ENCODE data around the gene ZDHHC8. TPM values are rescaled to one million over a fixed set of nuclear protein-coding genes. Genes with fewer than 3 reads are reported as not detected.

Gene ZDHHC8
- total and polyA plus RNA-seq, 9 donors, result 5.1 to 77.4 (median 58.9) TPM

DNA sequence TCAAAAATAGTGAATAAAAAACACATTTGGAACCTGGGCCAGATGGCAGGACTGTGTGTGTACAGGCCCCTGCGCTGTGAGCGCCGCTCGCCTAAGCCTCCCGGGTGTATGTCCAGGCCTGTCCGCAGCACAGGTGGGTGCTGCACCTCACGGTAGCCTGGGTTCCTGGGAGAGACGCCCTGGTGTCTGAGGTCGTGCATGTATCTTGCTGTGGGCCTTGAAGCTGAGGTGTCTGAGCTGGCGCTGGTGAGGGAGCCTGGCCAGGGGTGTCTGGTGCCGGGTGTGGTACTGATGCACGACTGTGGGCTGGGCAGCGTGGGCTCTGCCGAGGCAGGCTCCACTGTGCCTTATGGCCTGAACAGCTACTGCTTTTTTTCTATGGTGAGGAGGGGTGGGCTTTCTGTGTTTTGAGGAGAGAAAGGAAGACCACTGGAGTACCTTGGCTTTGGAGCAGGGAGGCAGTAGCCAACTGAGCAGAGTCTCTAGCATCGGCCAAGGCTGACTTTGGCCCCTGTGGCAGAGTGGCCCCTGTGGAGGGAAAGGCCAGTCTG is 4.2 kb upstream of the ZDHHC8 start:
- TF ChIP-seq, protein P1, sequence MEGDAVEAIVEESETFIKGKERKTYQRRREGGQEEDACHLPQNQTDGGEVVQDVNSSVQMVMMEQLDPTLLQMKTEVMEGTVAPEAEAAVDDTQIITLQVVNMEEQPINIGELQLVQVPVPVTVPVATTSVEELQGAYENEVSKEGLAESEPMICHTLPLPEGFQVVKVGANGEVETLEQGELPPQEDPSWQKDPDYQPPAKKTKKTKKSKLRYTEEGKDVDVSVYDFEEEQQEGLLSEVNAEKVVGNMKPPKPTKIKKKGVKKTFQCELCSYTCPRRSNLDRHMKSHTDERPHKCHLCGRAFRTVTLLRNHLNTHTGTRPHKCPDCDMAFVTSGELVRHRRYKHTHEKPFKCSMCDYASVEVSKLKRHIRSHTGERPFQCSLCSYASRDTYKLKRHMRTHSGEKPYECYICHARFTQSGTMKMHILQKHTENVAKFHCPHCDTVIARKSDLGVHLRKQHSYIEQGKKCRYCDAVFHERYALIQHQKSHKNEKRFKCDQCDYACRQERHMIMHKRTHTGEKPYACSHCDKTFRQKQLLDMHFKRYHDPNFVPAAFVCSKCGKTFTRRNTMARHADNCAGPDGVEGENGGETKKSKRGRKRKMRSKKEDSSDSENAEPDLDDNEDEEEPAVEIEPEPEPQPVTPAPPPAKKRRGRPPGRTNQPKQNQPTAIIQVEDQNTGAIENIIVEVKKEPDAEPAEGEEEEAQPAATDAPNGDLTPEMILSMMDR (IDR thresholded peaks at IDR 0.05), result no peak
- TF ChIP-seq POLR2A (IDR thresholded peaks at IDR 0.05) (no peak), EP300 (IDR thresholded peaks at IDR 0.05) (no peak)
- intact Hi-C loops (cut with DNase I), result loop anchor here in 1 of 4 donors (10.0 kb wide), 1 partner anchor 153 kb away; no protein-coding TSS in a partner anchor
- Histone ChIP-seq H3K36me3 (no peaks in the 10 kb centered on the region), H3K27me3 (no peaks in the 10 kb centered on the region), H3K4me3 (no peak overlapping the region), H3K27ac (no peak overlapping the region), H3K9me3 (no peaks in the 10 kb centered on the region), H3K4me1 (ENCODE audit: insufficient read depth) (peaks cover 2% of the 10 kb centered on the region)
- 75 to 80% (median 77%) methylated on average over 15 of the region's 15 CpGs for WGBS, 3 donors
- DNase-seq, result no peak

GRCh38 chr22:20127869-20128618 is 3.6 kb upstream of the ZDHHC8 start:
- intact Hi-C loops (cut with DNase I), result loop anchor here in 1 of 4 donors (10.0 kb wide), 1 partner anchor 153 kb away; no protein-coding TSS in a partner anchor
- 65 to 76% (median 65%) methylated on average over 17 of the region's 17 CpGs for WGBS, 3 donors
- H3K4me3 ChIP-seq, result no peak overlapping the region

DNA sequence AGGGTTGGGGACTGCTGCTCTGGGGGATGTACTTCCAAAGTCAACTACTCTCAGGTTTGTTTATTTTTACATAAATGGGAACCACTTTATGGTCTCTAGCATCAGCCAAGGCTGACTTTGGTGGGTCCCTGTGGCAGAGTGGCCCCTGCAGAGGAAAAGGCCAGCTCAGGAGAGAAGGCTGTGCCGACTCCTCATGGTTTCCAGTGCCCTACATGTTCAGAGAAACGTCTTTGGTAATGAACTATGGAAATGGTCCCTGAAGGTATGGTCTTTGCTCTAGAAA is 3.0 kb upstream of the ZDHHC8 start:
- 40 to 53% (median 49%) methylated on average over 2 of the region's 2 CpGs for WGBS, 3 donors
- intact Hi-C loops (cut with DNase I), result loop anchor here in 1 of 4 donors (10.0 kb wide), 1 partner anchor 154 kb away; no protein-coding TSS in a partner anchor
- H3K27me3 ChIP-seq, result no peaks in the 10 kb centered on the region
- no peak overlapping the region for H3K27ac ChIP-seq
- H3K36me3 ChIP-seq, result no peaks in the 10 kb centered on the region
- H3K4me3 ChIP-seq, result no peak overlapping the region
- no peaks in the 10 kb centered on the region for H3K9me3 ChIP-seq
- peaks cover 6% of the 10 kb centered on the region for H3K4me1 ChIP-seq (ENCODE audit: insufficient read depth)
- no peak for DNase-seq
- TF ChIP-seq, protein P1 (IDR thresholded peaks at IDR 0.05), result no peak
- TF ChIP-seq POLR2A (IDR thresholded peaks at IDR 0.05) (no peak), EP300 (IDR thresholded peaks at IDR 0.05) (no peak)

More at GRCh38 chr22:20127869-20128618, 3.6 kb upstream of the ZDHHC8 start:
- DNase-seq, result no peak
- no peaks in the 10 kb centered on the region for H3K27me3 ChIP-seq
- no peaks in the 10 kb centered on the region for H3K9me3 ChIP-seq
- TF ChIP-seq EP300 (IDR thresholded peaks at IDR 0.05) (no peak), POLR2A (IDR thresholded peaks at IDR 0.05) (no peak)
- TF ChIP-seq, protein P1 (IDR thresholded peaks at IDR 0.05), result no peak
- H3K4me1 ChIP-seq (ENCODE audit: insufficient read depth), result peaks cover 5% of the 10 kb centered on the region
- no peaks in the 10 kb centered on the region for H3K36me3 ChIP-seq
- no peak overlapping the region for H3K27ac ChIP-seq

DNA sequence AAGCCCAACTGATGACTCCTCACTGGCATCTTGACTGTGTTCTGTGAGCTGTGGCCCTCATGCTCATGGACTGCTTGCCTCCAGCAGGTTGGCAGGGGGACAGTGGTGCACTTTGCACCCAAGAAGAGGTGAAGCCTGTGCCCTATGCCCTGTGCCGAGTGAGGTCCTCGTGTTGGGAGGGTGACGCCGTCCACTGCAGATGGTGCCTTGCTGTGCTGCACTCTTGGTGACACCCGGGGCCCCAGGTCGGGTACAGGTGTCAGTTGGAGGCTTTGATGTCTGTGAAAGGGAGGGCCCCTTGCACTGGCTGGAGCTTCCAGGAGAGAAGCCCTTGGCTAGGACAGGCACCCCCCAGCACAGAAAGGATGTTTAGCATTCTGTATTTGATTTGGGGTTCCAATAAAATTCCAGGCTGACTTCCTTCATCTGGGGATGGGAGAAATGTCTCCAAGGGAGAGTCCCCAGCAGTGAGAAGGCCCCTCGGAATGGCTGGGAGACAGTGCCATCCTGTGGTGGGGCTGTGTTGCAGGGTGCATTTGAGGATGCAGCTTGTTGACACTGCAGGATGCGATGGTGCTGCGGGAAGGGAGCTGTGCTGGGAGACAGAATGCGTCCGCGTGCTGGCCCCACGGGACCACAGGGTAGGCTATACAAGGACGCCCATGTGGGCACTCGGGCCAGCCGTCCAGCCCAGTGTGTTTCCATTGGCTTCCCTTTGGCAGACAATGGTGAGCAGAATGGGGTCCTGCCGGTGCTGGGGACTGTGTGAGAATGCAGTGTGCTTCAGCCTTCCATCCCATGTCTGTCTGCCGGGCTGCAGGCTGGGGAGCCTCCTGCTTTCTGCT is 2.5 kb upstream of the ZDHHC8 start:
- Histone ChIP-seq H3K27me3 (no peaks in the 10 kb centered on the region), H3K4me1 (ENCODE audit: insufficient read depth) (peaks cover 6% of the 10 kb centered on the region), H3K4me3 (no peak overlapping the region), H3K36me3 (no peaks in the 10 kb centered on the region), H3K27ac (no peak overlapping the region), H3K9me3 (no peaks in the 10 kb centered on the region)
- TF ChIP-seq EP300 (IDR thresholded peaks at IDR 0.05), result no peak
- TF ChIP-seq, protein P1 (IDR thresholded peaks at IDR 0.05), result no peak
- no peak for TF ChIP-seq POLR2A (IDR thresholded peaks at IDR 0.05)
- no peak for DNase-seq
- 29 to 34% (median 29%) methylated on average over 16 to 18 of the region's 18 CpGs for WGBS, 3 donors
- intact Hi-C loops (cut with DNase I), result loop anchor here in 1 of 4 donors (10.0 kb wide), 1 partner anchor 154 kb away; no protein-coding TSS in a partner anchor
